ENCODE results near the gene FCHSD2. TPM values are rescaled to one million over a fixed set of nuclear protein-coding genes. Genes with fewer than 3 reads are reported as not detected.

FCHSD2 gene
- total and polyA plus RNA-seq, 9 donors: 18.6 to 68.5 (median 53.8) TPM

- 0 to 1% (median 1%) methylated on average over 45 to 71 of the region's 71 CpGs for WGBS, 3 donors
- Histone ChIP-seq H3K27me3 (no peaks in the 10 kb centered on the region), H3K36me3 (no peaks in the 10 kb centered on the region), H3K9me3 (no peaks in the 10 kb centered on the region), H3K4me3 (peak overlapping the region; percentile 94), H3K4me1 (ENCODE audit: insufficient read depth) (no peaks in the 10 kb centered on the region), H3K27ac (peak overlapping the region; percentile 91 to 98)
- peak; percentile 74 to 85 (median 80) for DNase-seq
- TF ChIP-seq POLR2A (IDR thresholded peaks at IDR 0.05) (no peak), CTCF (IDR thresholded peaks at IDR 0.05) (no peak), EP300 (IDR thresholded peaks at IDR 0.05) (no peak)
- intact Hi-C loops (cut with DNase I): loop anchor here in 2 of 4 donors (5.0 to 10.0 kb wide), 2 partner anchors 307 to 309 kb away; no protein-coding TSS in a partner anchor
Observed at GRCh38 chr11:73141309-73142127, 600 bp downstream of the FCHSD2 start.

- intact Hi-C loops (cut with DNase I): loop anchor here in 2 of 4 donors (5.0 to 10.0 kb wide), 2 partner anchors 306 to 309 kb away; no protein-coding TSS in a partner anchor
- peak overlapping the region; percentile 13 to 98 for H3K27ac ChIP-seq
- TF ChIP-seq EP300 (IDR thresholded peaks at IDR 0.05) (no peak), POLR2A (IDR thresholded peaks at IDR 0.05) (no peak), CTCF (IDR thresholded peaks at IDR 0.05) (no peak)
Observed at GRCh38 chr11:73141031-73141308, 1.1 kb downstream of the FCHSD2 start.

GRCh38 chr11:73140213-73141030 is 1.7 kb downstream of the FCHSD2 start:
- Histone ChIP-seq H3K4me3 (peak overlapping the region; percentile 94), H3K4me1 (ENCODE audit: insufficient read depth) (peaks cover 3% of the 10 kb centered on the region), H3K9me3 (no peaks in the 10 kb centered on the region), H3K27ac (peak overlapping the region; percentile 13 to 98), H3K36me3 (no peaks in the 10 kb centered on the region), H3K27me3 (no peaks in the 10 kb centered on the region)
- intact Hi-C loops (cut with DNase I): loop anchor here in 2 of 4 donors (5.0 to 10.0 kb wide), 2 partner anchors 306 to 308 kb away; no protein-coding TSS in a partner anchor
- peak in 4 of 5 donors; percentile 28 to 55 (median 41) for DNase-seq
- TF ChIP-seq EP300 (IDR thresholded peaks at IDR 0.05): no peak
- no peak for TF ChIP-seq POLR2A (IDR thresholded peaks at IDR 0.05)
- no peak for TF ChIP-seq CTCF (IDR thresholded peaks at IDR 0.05)
- 6 to 7% (median 6%) methylated on average over 26 of the region's 26 CpGs for WGBS, 3 donors

More at GRCh38 chr11:73141031-73141308, 1.1 kb downstream of the FCHSD2 start:
- no peaks in the 10 kb centered on the region for H3K36me3 ChIP-seq
- peak in 1 of 5 donors; percentile 21 for DNase-seq
- H3K9me3 ChIP-seq: no peaks in the 10 kb centered on the region
- no peaks in the 10 kb centered on the region for H3K27me3 ChIP-seq
- no peaks in the 10 kb centered on the region for H3K4me1 ChIP-seq (ENCODE audit: insufficient read depth)
- peak overlapping the region; percentile 94 for H3K4me3 ChIP-seq
- 0 to 2% (median 1%) methylated on average over 17 of the region's 17 CpGs for WGBS, 3 donors

- Histone ChIP-seq H3K4me3 (no peak overlapping the region), H3K4me1 (ENCODE audit: insufficient read depth) (peaks cover 3% of the 10 kb centered on the region), H3K9me3 (no peaks in the 10 kb centered on the region), H3K27me3 (no peaks in the 10 kb centered on the region), H3K36me3 (no peaks in the 10 kb centered on the region), H3K27ac (peak overlapping the region in 1 of 2 donors; percentile 98)
- intact Hi-C loops (cut with DNase I): loop anchor here in 2 of 4 donors (5.0 to 10.0 kb wide), 2 partner anchors 305 to 307 kb away; no protein-coding TSS in a partner anchor
- no peak for DNase-seq
- 27 to 44% (median 34%) methylated on average over 2 of the region's 2 CpGs for whole genome bisulfite sequencing, 3 donors
- TF ChIP-seq CTCF (IDR thresholded peaks at IDR 0.05) (no peak), EP300 (IDR thresholded peaks at IDR 0.05) (no peak)
Observed at GRCh38 chr11:73139476-73140198, 2.5 kb downstream of the FCHSD2 start.
